ENCODE measurements around the gene TXNDC5.

Gene TXNDC5

DNA sequence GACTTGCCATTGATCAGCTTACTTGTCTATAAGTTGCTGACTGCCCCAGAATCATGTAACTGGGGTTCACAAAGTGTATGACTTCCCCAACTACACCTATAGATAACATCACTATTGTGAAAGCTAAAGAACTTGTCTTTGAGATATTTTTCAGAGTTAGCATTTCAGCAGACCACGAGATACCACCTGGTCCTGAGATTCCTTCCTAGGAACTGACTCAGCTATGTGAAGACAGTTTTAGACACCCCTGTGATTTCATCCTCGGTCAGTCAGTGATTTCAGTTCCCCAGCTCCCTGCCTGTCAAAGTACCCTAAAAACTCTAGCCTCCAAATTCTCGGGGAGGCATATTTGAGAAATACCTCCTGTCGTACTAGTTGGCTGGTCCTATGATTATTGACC lies 62.4 kb downstream of the TXNDC5 start:
- Histone ChIP-seq H3K4me1 (ENCODE audit: control insufficient read depth in 1 of 2, insufficient read depth in 1 of 2, low read depth in 1 of 2, low read length in 1 of 2) (no peaks in the 10 kb centered on the region), H3K36me3 (no peaks in the 10 kb centered on the region), H3K4me3 (ENCODE audit: low read depth in 1 of 2, low read length in 1 of 2) (no peak overlapping the region), H3K27me3 (no peaks in the 10 kb centered on the region), H3K27ac (no peak overlapping the region), H3K9me3 (peaks cover 9% of the 10 kb centered on the region)
- TF ChIP-seq, protein P1, sequence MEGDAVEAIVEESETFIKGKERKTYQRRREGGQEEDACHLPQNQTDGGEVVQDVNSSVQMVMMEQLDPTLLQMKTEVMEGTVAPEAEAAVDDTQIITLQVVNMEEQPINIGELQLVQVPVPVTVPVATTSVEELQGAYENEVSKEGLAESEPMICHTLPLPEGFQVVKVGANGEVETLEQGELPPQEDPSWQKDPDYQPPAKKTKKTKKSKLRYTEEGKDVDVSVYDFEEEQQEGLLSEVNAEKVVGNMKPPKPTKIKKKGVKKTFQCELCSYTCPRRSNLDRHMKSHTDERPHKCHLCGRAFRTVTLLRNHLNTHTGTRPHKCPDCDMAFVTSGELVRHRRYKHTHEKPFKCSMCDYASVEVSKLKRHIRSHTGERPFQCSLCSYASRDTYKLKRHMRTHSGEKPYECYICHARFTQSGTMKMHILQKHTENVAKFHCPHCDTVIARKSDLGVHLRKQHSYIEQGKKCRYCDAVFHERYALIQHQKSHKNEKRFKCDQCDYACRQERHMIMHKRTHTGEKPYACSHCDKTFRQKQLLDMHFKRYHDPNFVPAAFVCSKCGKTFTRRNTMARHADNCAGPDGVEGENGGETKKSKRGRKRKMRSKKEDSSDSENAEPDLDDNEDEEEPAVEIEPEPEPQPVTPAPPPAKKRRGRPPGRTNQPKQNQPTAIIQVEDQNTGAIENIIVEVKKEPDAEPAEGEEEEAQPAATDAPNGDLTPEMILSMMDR (IDR thresholded peaks at IDR 0.05), result no peak

DNA sequence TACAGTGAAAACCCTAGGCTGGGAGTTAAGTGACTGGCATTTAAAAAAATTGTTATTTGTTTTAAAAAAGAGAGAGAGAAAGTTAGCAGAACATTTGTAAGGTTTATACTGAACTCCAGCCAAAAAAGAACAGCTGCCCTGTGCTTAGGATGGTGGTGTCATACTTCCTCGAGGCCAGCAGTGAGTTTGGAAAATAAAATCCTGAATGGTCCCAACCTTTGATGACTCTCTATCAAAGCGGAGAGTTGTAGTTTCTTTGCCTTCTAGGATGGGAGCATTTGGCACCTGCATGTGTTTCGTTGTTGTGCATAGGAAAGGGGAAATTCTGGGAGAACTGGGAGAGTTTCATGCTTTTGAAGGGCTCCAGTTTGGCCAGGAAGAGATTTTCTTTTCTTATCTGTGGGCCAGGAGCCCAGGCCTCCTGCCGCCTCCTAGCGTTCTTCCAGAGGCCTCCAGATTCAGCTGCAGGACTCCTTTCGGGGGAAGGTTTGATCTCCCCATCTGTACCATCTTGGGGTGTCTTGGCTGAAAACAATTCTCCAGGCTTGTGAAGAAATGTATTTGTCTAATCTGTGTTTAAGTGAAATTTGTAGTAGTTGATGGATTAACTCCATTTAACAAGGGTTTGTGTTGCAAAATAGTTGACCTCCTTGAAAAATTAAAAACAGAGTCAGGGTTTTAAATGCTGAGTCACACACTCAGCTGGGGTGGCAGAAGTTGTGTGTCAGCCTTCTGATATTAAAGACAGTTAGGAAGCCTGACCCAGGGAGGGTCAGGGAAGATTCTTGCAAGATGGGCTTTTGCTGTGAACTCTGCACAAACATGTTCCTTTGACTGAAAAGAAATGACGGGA lies 63.4 kb downstream of the TXNDC5 start:
- H3K9me3 ChIP-seq, result peaks cover 2% of the 10 kb centered on the region
- H3K4me1 ChIP-seq (ENCODE audit: control insufficient read depth in 1 of 2, insufficient read depth in 1 of 2, low read depth in 1 of 2, low read length in 1 of 2), result no peaks in the 10 kb centered on the region
- TF ChIP-seq, protein P1 (IDR thresholded peaks at IDR 0.05), result no peak
- H3K36me3 ChIP-seq, result no peaks in the 10 kb centered on the region
- no peaks in the 10 kb centered on the region for H3K27me3 ChIP-seq
- H3K27ac ChIP-seq, result no peak overlapping the region
- no peak overlapping the region for H3K4me3 ChIP-seq (ENCODE audit: low read depth in 1 of 2, low read length in 1 of 2)

DNA sequence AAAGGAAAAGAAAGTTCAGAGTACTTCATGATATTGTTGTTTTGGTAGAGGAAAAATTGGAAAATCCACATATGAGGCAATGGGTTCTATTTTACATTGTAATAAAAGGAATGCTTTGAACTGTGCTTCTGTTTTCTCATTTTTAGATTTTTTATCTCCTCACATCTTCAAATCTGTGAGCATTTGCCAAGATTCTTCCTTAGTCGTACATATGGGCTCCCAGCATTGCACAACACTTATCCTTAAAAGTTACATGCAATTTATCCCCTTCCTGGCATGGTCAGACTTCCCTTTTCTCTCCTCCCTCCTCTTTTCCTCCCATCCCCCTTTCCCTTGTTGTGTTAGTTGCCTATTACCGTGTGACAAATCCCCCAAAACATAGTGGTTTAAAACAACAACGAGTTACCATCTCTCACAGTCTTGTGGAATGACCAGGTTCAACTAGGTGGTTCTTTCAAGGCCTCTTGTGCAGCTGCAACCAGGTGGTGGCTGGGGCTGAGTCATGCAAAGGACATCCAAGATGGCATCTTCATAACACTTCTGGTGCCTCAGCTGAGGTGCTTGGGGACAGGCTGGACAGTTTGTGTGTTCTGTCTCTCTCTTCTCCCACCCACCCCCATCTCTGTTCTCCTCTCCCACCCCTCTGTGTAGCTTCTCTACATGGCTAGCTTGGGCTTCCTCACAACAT lies 68.7 kb downstream of the TXNDC5 start:
- Histone ChIP-seq H3K27ac (no peak overlapping the region), H3K4me1 (ENCODE audit: control insufficient read depth in 1 of 2, insufficient read depth in 1 of 2, low read depth in 1 of 2, low read length in 1 of 2) (no peaks in the 10 kb centered on the region), H3K9me3 (no peaks in the 10 kb centered on the region), H3K27me3 (no peaks in the 10 kb centered on the region), H3K36me3 (no peaks in the 10 kb centered on the region), H3K4me3 (ENCODE audit: low read depth in 1 of 2, low read length in 1 of 2) (no peak overlapping the region)
- TF ChIP-seq, protein P1 (IDR thresholded peaks at IDR 0.05), result no peak

DNA sequence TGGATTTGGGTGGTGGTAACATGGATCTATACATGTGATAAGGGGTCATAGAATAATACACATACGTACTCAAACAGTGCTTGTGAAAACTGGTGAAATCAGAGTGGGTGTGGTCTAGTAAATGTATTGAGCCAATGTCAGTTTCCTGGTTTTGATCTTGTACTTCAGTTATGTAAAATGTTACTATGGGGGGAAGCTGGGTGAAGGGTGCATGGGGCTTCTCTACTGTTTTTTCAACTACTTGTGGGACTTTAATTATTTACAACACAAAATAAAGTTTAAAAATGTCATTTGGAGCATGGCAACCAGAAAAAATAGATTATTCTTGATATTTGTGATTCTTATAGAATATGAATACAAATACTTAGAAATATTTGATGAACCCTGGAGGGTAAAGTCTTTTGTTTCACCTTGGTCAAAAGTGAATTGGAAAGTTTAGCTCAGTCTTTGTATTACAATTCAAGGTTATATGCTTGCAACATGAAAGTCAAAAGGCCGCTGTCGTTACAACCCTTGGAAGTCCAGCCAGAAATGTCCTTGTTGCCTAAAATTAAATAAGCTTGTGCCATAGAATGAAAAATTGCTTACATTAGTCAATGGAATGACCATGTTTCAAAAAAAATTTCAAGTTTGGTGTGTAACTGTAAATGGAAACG lies 74.1 kb downstream of the TXNDC5 start:
- H3K4me1 ChIP-seq (ENCODE audit: control insufficient read depth in 1 of 2, insufficient read depth in 1 of 2, low read depth in 1 of 2, low read length in 1 of 2), result no peaks in the 10 kb centered on the region
- TF ChIP-seq, protein P1 (IDR thresholded peaks at IDR 0.05), result no peak

DNA sequence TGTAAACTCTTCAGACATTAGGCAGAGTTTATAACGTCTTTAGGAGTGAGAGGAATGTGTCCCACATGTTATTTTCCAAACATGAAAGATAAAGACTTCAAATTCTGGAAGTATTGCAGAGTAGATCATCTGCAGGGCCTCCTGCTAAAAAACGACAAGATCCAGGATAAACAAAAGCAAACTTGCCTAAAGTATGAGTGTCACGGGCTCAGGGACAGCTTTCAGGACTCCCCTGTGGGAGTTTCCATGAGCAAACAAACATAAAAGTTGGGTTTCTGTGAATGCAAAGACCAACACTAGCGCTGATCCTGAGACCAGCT lies 76.9 kb downstream of the TXNDC5 start:
- no peak overlapping the region for H3K4me3 ChIP-seq (ENCODE audit: low read depth in 1 of 2, low read length in 1 of 2)
- H3K4me1 ChIP-seq (ENCODE audit: control insufficient read depth in 1 of 2, insufficient read depth in 1 of 2, low read depth in 1 of 2, low read length in 1 of 2), result no peaks in the 10 kb centered on the region
- TF ChIP-seq, protein P1 (IDR thresholded peaks at IDR 0.05), result no peak
- no peaks in the 10 kb centered on the region for H3K27me3 ChIP-seq
- no peak overlapping the region for H3K27ac ChIP-seq
- no peaks in the 10 kb centered on the region for H3K9me3 ChIP-seq
- H3K36me3 ChIP-seq, result no peaks in the 10 kb centered on the region

More for the DNA sequence above, 74.1 kb downstream of the TXNDC5 start:
- Histone ChIP-seq H3K27me3 (no peaks in the 10 kb centered on the region), H3K4me3 (ENCODE audit: low read depth in 1 of 2, low read length in 1 of 2) (no peak overlapping the region), H3K36me3 (no peaks in the 10 kb centered on the region), H3K27ac (no peak overlapping the region), H3K9me3 (no peaks in the 10 kb centered on the region)
